ENCODE measurements around the gene MRPL12. TPM values are rescaled to one million over a fixed set of nuclear protein-coding genes. Genes with fewer than 3 reads are reported as not detected.

Gene MRPL12
- total RNA-seq, 1 donor from 2014 or later, result 87.9 TPM

DNA sequence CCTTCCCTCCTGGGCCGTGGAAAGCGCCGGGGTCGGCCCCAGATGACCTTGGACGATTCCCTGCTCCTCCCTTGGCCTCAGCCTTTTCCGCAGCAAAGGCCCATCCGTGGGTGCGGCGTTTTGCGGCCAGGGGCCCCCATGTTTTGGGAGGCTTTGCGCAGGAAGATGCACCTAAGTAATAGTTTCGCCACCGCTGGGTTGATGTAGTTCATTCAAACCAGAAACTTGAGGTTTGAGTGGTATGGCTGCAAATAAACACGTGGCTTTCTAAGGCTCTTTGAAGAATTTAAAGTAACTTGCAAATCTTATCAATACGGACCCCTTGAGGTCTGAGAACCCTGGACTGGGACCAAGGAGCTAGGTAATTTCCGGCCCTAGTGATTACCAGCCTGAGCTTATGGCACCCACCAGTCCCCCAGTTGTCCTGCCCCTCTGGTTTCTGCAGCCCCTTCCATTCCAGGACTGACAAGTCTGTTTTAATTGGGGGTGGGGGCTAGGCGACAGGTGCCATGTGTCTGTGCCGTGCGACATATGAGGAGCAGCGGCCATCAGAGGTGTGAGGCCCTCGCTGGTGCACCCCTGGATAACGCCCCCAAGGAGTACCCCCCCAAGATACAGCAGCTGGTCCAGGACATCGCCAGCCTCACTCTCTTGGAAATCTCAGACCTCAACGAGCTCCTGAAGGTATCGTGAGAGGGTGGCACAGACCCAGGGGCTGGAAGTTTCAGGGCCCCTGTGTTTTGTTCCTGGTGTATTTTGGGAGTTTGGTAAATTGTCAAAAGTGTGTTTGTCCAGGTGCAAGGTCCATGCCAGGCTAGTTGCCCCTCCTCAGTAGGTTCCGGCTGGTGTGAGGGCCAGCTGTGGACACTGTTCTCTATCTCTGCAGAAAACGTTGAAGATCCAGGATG lies 834 bp downstream of the MRPL12 start:
- no peak for DNase-seq (ENCODE audit: extremely low spot score, unreplicated experiment)
- no peak for TF ChIP-seq CTCF (conservative IDR thresholded peaks at IDR 0.05)
- H3K4me3 Mint-ChIP-seq, result peak overlapping the region; percentile 85
- H3K36me3 Mint-ChIP-seq, result peaks cover 10% of the 10 kb centered on the region
- peaks cover 4% of the 10 kb centered on the region for H3K4me1 Mint-ChIP-seq (ENCODE audit: unreplicated experiment)
- H3K27ac Mint-ChIP-seq, result peak overlapping the region; percentile 69
- H3K27me3 Mint-ChIP-seq, result no peaks in the 10 kb centered on the region
- H3K9me3 Mint-ChIP-seq, result no peaks in the 10 kb centered on the region

DNA sequence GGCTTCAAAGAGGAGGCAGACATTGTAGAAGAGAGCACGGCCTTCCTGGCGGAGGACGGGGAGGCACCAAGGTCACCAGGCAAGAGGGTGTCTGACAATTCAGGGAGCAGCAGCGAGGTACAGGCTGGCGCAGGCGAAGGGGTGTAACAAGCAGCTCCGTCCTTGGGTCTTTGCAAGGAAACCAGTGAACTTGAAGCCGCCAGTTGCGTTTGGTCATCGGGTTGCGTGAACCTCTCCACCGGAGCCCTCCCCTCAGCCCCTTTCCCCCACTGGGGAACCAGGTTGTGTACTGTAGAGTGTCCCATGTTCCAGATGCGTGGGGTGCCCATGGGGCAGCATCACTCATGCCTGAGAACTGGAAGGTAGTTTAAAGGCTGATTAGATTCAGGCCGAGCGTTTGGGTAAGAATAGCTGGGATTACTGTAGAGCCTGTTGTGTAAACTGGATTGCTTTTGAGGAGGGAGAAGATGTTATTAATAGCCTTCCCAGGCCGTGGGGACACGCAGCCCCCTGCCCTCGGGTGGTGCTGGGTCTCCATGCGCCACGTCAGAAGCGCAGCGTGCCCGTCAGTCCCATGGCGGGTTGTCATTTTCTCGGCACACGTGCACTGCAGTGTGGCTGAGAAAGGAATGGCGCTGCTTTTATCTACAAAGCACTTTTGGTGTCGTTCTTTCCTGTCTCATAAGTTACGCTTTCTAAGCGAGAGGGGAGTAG lies 2.5 kb downstream of the MRPL12 start:
- Mint-ChIP-seq H3K27ac (peak overlapping the region; percentile 56), H3K27me3 (peaks cover 5% of the 10 kb centered on the region), H3K9me3 (no peaks in the 10 kb centered on the region), H3K4me1 (ENCODE audit: unreplicated experiment) (peaks cover 5% of the 10 kb centered on the region), H3K36me3 (peaks cover 8% of the 10 kb centered on the region), H3K4me3 (peak overlapping the region; percentile 67)
- no peak for TF ChIP-seq CTCF (conservative IDR thresholded peaks at IDR 0.05)
- no peak for DNase-seq (ENCODE audit: extremely low spot score, unreplicated experiment)

- peaks cover 9% of the 10 kb centered on the region for H3K4me1 Mint-ChIP-seq (ENCODE audit: unreplicated experiment)
- no peak for DNase-seq (ENCODE audit: extremely low spot score, unreplicated experiment)
- H3K27me3 Mint-ChIP-seq, result peaks cover 8% of the 10 kb centered on the region
- no peaks in the 10 kb centered on the region for H3K9me3 Mint-ChIP-seq
- H3K4me3 Mint-ChIP-seq, result peak overlapping the region; percentile 67
- H3K27ac Mint-ChIP-seq, result peak overlapping the region; percentile 56
- H3K36me3 Mint-ChIP-seq, result peaks cover 8% of the 10 kb centered on the region
- no peak for TF ChIP-seq CTCF (conservative IDR thresholded peaks at IDR 0.05)
Observed at GRCh38 chr17:81706232-81706611, 3.1 kb downstream of the MRPL12 start.

GRCh38 chr17:81706757-81707624 lies 3.8 kb downstream of the MRPL12 start:
- peaks cover 8% of the 10 kb centered on the region for H3K36me3 Mint-ChIP-seq
- H3K27me3 Mint-ChIP-seq, result peaks cover 8% of the 10 kb centered on the region
- no peak for DNase-seq (ENCODE audit: extremely low spot score, unreplicated experiment)
- H3K9me3 Mint-ChIP-seq, result no peaks in the 10 kb centered on the region
- H3K27ac Mint-ChIP-seq, result peak overlapping the region; percentile 56
- H3K4me3 Mint-ChIP-seq, result no peak overlapping the region
- peaks cover 9% of the 10 kb centered on the region for H3K4me1 Mint-ChIP-seq (ENCODE audit: unreplicated experiment)
- TF ChIP-seq CTCF (conservative IDR thresholded peaks at IDR 0.05), result peak; percentile 14

Measured in type B pancreatic cell (in vitro differentiated cells).